HK-2 (cell line): ENCODE results near the gene MOCS1.
"Not testable (repeated sequence)": the region's sequence is repeated elsewhere in the genome, so short reads cannot be mapped to it uniquely, and the experiment has no call there.

Experiments used
- DNase-seq: peaks from one replicate; pipeline ENCODE4 v3.0.0-alpha.2; 2018; ENCODE audit not compliant: unreplicated experiment

The MOCS1 gene

DNA sequence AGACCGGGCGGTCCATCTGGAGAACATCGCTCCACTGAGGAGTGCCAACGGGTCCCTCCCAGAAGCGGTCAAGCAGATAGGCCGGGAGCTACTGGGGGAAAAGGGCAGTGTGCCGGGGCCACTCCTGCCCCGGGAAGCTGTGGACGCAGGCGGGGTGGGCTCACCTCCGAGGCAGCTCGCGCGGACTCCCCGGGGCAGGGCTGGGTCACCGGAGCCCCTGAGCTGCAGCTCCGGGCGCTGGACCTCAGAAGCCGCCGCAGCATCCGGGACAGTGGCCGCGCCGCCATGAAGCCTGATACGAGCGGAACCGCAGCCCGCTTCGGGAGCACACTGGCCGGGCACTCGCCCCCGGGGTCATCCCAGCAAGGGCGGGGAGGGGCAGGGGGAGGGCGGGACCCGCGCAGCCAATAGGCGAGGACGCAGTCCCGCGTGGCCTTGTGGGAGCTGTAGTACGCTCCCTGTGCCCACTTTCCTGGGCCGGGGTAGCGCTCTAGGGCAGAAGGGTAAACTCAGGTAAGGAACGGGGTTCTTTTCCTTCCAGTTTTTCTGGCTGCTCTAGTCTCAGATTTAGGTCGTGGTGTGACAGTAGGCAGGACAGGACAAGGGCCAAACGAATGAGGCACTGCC, at the start of gene MOCS1:
TSS of gene MOCS1 (minus strand) at position 332 of the 627 bp plus-strand sequence. CDS start at position 287, 45 bp downstream.
- peak; percentile 73 for DNase-seq

DNA sequence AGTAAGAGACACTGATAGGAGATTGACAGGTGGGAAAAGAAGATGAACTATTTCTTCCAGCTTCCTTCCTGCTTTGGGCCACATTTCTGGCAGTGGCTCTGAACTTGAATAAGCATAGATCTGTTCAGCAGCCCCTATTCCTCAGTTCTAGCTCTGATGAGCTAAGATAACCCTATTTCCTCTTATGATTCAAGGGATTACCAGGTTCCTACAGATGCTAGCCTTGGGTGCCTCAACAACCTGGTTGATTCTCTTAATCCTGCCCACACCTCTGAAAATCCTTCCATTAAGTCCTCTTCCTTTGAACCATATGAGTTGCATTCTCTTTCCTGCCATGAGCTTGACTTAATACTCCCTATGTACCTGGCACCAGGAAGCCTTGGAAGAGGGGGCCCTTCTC, 49.8 kb upstream of the MOCS1 start:
- DNase-seq: no peak

DNA sequence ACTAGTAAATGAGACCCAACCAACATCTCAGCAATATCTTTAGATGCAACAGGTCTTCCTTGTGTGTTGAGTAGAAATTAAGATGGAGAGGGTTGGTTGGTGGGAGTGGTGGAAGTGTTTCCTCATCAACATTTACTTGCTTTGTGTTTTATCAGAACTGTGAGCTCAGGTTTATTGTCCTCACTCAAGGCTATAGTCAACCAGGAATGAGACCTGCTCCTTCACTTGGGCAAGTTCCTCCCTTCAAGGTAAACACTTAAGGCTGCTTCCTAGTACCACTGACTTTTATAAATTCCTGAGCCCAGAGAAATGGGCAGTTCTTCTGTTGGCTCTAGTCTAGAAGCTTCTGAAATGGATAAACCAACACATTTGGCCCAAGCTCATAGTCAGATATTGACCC, 48.9 kb upstream of the MOCS1 start:
- no peak for DNase-seq

DNA sequence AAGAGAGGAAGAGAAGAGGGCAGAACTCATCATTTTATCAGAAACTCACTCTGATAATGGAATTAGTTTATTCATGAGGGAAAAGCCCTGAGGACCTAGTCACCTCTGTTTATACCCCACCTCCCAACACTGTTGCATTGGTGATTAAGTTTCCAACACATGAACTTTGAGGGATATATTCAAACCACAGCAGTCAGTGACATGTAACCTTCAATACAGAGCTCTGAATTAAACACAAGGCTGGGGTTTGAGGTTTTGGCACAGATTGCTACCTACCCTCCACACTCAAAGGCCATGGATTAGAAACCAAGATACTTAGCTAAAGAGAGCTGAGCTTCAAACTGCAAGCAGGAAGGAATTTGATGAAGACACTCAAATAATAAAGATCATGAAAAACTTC, 48.5 kb upstream of the MOCS1 start:
- DNase-seq: no peak

- peak; percentile 16 for DNase-seq
Observed at GRCh38 chr6:39980839-39981580, 46.7 kb upstream of the MOCS1 start.

GRCh38 chr6:39979461-39980328, 45.4 kb upstream of the MOCS1 start:
- no peak for DNase-seq

GRCh38 chr6:39978240-39978639, 44.0 kb upstream of the MOCS1 start:
- no peak for DNase-seq

DNA sequence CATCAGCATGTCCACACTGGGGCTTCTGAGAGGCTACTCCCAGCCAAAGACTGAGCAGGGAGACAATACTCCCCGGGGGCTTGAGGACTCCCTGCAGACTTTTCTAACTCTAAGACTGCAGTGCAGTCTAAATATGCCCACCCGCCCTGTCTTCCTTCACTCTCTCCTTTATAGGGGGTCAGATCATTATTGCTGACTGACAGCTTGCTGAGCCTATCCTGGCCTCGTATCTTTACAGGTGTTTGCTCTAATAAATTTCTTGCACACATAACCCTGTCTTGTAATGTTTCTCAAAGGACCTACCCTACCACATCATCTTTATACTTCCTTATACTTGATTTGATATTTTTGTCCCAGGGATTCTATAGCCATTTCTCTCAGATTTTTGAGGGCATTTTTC, 39.4 kb upstream of the MOCS1 start:
- DNase-seq: no peak

DNA sequence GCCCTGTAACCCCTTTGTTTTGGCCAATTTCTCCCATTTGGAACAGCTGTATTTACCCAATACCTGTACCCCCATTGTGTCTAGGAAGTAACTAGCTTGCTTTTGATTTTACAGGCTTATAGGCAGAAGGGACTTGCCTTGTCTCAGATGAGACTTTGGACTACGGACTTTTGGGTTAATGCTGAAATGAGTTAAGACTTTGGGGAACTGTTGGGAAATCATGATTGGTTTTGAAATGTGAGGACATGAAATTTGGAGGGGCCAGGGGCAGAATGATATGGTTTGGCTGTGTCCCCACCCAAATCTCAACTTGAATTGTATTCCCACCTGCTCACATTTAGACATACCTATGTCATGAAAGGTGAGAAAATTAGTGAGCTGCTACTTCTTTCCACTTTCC, 38.5 kb upstream of the MOCS1 start:
- not testable (repeated sequence) for DNase-seq

DNA sequence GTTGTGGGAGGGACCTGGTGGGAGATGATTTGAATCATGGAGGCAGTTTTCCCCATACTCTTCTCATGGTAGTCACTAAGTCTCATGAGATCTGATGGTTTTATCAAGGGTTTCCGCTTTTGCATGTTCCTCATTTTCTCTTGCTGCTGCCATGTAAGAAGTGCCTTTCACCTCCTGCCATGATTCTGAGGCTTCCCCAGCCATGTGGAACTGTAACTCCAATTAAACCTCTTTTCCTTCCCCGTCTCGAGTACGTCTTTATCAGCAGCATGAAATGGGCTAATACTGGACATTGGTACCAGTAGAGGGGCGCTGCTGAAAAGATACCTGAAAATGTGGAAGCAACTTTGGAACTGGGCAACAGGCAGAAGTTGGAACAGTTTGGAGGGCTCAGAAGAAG, 36.9 kb upstream of the MOCS1 start:
- DNase-seq: not testable (repeated sequence)

DNA sequence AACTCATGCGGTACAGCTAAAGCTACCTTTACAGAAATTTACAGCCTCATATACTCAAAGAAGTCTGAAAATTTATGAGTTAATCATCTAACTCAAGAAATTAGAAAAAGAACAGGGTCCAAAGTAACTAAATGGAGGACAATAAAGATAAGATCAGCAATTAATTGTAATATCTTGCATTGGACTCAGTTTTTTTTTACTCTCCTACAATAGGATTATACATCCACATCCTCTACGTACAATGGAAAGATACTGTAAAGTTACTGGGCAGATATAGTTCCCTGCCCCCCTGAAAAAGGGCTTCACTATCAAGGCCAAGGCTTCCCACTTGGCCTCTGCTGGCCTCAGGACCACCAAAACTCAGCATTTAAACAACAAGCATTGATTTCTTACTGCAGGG, 31.5 kb upstream of the MOCS1 start:
- DNase-seq: no peak

- no peak for DNase-seq
Observed at GRCh38 chr6:39964530-39964929, 30.3 kb upstream of the MOCS1 start.

- DNase-seq: no peak
Observed at GRCh38 chr6:39964094-39964493, 29.8 kb upstream of the MOCS1 start.

DNA sequence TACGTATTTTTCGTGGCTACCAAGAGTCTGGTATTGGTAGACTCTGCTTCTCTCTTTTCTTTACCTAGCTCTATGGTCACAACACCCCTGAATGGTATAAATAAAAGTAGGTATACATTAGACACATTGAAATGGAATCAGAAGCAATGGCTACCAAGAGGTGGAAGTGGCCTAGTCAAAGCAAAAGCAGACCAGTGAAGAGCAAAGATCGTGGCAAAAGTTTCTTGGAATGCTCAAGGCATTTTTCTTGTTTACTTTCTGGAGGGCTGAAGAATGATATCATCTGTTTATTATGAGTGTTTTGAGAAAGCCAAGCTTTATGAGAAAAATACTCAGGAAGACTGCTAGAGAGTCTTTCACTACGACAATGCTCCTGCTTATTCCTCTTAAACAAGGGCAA, 28.6 kb upstream of the MOCS1 start:
- no peak for DNase-seq

DNA sequence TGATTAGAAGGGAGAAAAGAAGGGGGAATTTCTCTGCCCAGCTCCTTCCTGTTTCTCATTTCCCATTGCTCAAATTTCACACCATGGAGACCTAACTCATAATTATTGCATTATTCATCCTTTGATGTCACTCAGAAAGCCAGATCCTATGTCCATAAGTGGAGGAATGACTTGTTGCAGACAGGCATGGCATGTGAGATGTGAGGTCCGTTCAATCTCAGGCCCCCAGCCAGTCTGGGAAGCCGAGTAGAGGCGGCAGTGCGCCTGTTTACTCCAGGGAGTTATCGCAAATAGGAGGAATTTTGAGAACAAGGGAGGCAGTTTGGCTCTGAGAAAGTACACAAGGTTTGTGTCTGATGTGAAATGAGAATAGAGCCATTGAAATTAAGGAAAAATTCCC, 26.9 kb upstream of the MOCS1 start:
- no peak for DNase-seq

GRCh38 chr6:39958947-39959346, 24.7 kb upstream of the MOCS1 start:
- DNase-seq: no peak

GRCh38 chr6:39956936-39957335, 22.7 kb upstream of the MOCS1 start:
- DNase-seq: no peak

DNA sequence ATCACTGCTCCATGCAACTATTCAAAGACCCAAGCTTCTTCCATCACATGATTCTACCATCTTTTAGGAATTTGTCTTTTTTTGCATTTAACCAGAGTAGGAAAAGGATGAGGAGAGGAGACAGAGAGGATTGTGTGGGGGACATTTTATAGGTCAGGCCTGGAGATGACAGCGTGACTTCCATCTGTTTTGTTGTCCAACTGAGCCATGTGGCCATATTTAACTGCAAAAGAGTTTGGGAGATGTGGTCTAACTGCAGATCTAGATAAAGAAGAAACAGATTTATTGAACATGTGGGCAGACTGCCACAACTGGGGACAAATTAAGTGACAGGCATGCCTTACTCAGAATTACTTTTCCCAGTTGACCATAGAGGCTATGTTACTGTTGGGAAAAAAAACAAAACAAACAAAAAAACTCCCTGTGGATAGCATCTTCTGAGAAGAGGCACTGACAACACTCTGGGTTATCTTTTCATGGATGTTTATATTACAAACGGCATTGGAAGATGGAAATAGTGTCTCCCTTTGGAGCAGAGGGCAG, 18.9 kb upstream of the MOCS1 start:
- no peak for DNase-seq

- DNase-seq: no peak
Observed at GRCh38 chr6:39952167-39952566, 17.9 kb upstream of the MOCS1 start.

DNA sequence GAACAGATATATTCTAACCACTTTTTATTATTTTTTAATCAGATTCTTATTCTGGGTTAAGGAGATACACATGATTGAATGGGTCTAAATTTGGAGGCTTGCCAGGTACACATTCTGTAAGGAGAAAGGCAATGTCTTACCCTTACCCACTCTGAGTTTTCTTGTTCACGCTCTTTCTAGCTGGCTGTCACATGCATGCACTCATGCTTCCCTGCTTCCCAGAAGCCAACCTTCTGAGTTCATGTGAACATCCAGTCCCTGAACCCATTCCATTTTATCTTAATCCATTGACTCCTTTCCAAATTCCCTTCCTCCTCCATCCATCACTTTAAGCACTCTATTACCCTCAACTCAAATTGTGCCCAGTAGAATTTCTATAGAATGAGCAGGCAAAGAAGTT, 17.5 kb upstream of the MOCS1 start:
- DNase-seq: no peak

DNA sequence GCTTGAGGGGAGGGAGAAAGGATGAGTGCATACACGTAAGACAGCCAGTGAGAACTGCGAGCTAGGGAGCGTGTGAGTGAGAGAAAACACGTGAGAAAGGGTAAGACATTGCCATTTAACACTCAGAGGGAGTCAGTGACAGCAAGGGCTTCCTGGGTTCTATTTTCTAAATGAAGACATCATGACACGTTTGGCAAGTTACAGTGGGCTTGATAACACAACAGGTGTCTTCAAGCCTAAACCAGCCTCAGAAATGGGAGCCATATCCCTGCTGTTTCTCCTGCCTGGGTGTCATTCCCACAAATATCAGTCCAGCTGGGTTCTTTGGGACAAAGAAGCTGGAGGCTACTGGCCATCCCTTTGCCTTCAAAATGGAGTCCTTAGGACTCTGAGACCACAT, 16.9 kb upstream of the MOCS1 start:
- DNase-seq: no peak

DNA sequence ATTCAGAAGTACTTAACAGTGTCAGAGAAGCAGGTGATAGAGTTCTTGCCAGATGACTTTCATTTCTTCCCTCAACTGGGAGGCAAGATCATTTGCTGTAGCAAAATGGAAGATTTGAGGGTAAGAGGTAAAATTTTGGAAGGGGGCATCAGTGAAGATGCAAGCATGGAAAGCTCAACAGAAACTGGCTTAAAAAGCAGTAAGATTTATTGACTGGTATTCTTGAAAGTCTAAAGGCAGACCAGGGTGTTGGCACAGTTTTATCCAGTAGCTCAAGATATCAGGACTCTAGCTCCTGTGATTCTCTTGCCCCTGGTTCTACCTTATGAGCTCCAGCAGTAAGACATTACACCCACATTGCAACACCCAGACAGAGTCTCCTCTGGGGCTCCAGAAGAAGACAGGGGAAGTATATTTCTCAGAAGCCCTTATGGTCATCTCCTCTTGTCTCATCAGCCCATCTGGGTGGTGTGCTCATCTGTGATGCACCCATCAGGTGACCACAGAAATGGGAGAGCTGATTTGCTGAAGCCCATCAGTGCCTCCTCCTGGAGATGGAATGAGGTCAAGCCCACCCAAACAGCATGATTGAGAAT, 16.0 kb upstream of the MOCS1 start:
- no peak for DNase-seq
